GM23338 (cell line): ENCODE measurements around the gene PCP4. TPM values are rescaled to one million over a fixed set of nuclear protein-coding genes. Genes with fewer than 3 reads are reported as not detected.

ENCODE experiments used
- ATAC-seq: fragments of 200-7000 bp; cut with Tn5 transposase; 3 replicates; pipeline ENCODE4 v1.9.1; 2020
- DNase-seq: peaks from one replicate; pipeline ENCODE4 v3.0.0-alpha.2; 2015; ENCODE audit warnings: low spot score
- H2AFZ ChIP-seq: fragments of 200-600 bp; sonication (generic); 2 replicates; pipeline ENCODE4 v1.8.0; 2016; ENCODE audit warnings: antibody characterized with exemption, mild to moderate bottlenecking, moderate library complexity
- H3F3A ChIP-seq: fragments of 200-600 bp; sonication (generic); replicated peaks from 2 replicates; pipeline ENCODE4 v1.8.0; 2017; ENCODE audit warnings: antibody characterized with exemption, mixed run types, low read depth
- H3K27ac ChIP-seq: fragments of 200-600 bp; sonication (generic); 2 replicates; pipeline ENCODE4 v1.6.1; 2016; ENCODE audit warnings: low read depth
- H3K27me3 ChIP-seq: fragments of 200-600 bp; sonication (generic); 2 replicates; pipeline ENCODE4 v1.8.0; 2016; ENCODE audit warnings: mild to moderate bottlenecking, mixed run types, moderate library complexity; ENCODE audit not compliant: insufficient read depth
- H3K36me3 ChIP-seq: fragments of 200-600 bp; sonication (generic); 2 replicates; pipeline ENCODE4 v1.8.0; 2016; ENCODE audit warnings: mild to moderate bottlenecking; ENCODE audit not compliant: insufficient read depth
- H3K4me1 ChIP-seq: fragments of 200-600 bp; sonication (generic); 2 replicates; pipeline ENCODE4 v1.8.0; 2016; ENCODE audit warnings: mild to moderate bottlenecking, moderate library complexity; ENCODE audit not compliant: insufficient read depth
- H3K4me2 ChIP-seq: fragments of 200-600 bp; sonication (generic); 2 replicates; pipeline ENCODE4 v1.7.1; 2017; ENCODE audit warnings: mixed run types
- H3K4me3 ChIP-seq: fragments of 200-600 bp; sonication (generic); 2 replicates; pipeline ENCODE4 v1.6.1; 2016; ENCODE audit warnings: mixed run types
- H3K79me2 ChIP-seq: fragments of 200-600 bp; sonication (generic); replicated peaks from 2 replicates; pipeline ENCODE4 v1.8.0; 2017; ENCODE audit warnings: mild to moderate bottlenecking; ENCODE audit not compliant: insufficient read depth
- H3K9me2 ChIP-seq: fragments of 200-600 bp; sonication (generic); 2 replicates; pipeline ENCODE4 v1.8.0; 2017; ENCODE audit not compliant: insufficient read depth
- H4K20me1 ChIP-seq: fragments of 200-600 bp; sonication (generic); replicated peaks from 2 replicates; pipeline ENCODE4 v1.8.0; 2017; ENCODE audit warnings: mild to moderate bottlenecking; ENCODE audit not compliant: insufficient read depth
- H3K27ac Mint-ChIP-seq: 2 replicates; pipeline ENCODE4 v1.8.0; 2020; ENCODE audit warnings: inconsistent platforms, mild to moderate bottlenecking, moderate library complexity, mixed read lengths
- H3K27me3 Mint-ChIP-seq: 3 replicates; pipeline ENCODE4 v1.8.0; 2022; ENCODE audit warnings: low read depth, mild to moderate bottlenecking, moderate library complexity, mixed read lengths, inconsistent platforms; ENCODE audit not compliant: insufficient read depth, poor library complexity
- H3K36me3 Mint-ChIP-seq: 3 replicates; pipeline ENCODE4 v1.8.0; 2021; ENCODE audit warnings: low read depth, mild to moderate bottlenecking, inconsistent platforms, moderate library complexity, mixed read lengths
- H3K4me1 Mint-ChIP-seq: 3 replicates; pipeline ENCODE4 v1.8.0; 2020; ENCODE audit warnings: mild to moderate bottlenecking, inconsistent platforms, mixed read lengths
- H3K4me3 Mint-ChIP-seq: 3 replicates; pipeline ENCODE4 v1.8.0; 2021; ENCODE audit warnings: moderate library complexity, mild to moderate bottlenecking, inconsistent platforms, mixed read lengths
- H3K9me3 Mint-ChIP-seq: 3 replicates; pipeline ENCODE4 v1.8.0; 2020; ENCODE audit warnings: moderate library complexity, mild to moderate bottlenecking, inconsistent platforms, mixed read lengths
- CREB1 ChIP-seq: fragments of 250-450 bp; sonication (Bioruptor Pico); IDR thresholded peaks from 2 replicates; pipeline ENCODE4 v1.5.0; 2020; ENCODE audit warnings: low read depth, mild to moderate bottlenecking, moderate library complexity
- ETS1 ChIP-seq: IDR thresholded peaks from 2 replicates; pipeline ENCODE4 v1.6.1; 2016; ENCODE audit warnings: antibody characterized with exemption
- EZH2 ChIP-seq: fragments of 200-600 bp; sonication (generic); IDR thresholded peaks from one replicate; pipeline ENCODE4 v1.8.0; 2017; ENCODE audit warnings: antibody characterized with exemption, mild to moderate bottlenecking, low read depth; ENCODE audit not compliant: unreplicated experiment
- EZH2phosphoT487 ChIP-seq: fragments of 200-600 bp; sonication (generic); IDR thresholded peaks from one replicate; pipeline ENCODE4 v1.8.1; 2018; ENCODE audit warnings: antibody characterized with exemption; ENCODE audit not compliant: unreplicated experiment
- JUNB ChIP-seq: IDR thresholded peaks from one replicate; pipeline ENCODE4 v1.6.1; 2016; ENCODE audit warnings: antibody characterized with exemption; ENCODE audit not compliant: unreplicated experiment
- NANOG ChIP-seq: IDR thresholded peaks from 2 replicates; pipeline ENCODE4 v1.6.1; 2016; ENCODE audit warnings: antibody characterized with exemption, borderline replicate concordance
- POLR2AphosphoS5 ChIP-seq: IDR thresholded peaks from 2 replicates; pipeline ENCODE4 v1.6.1; 2016; ENCODE audit warnings: antibody characterized with exemption, low read depth
- REST ChIP-seq: IDR thresholded peaks from one replicate; pipeline ENCODE4 v1.6.1; 2018; ENCODE audit warnings: antibody characterized with exemption; ENCODE audit not compliant: unreplicated experiment
- STAT1 ChIP-seq: IDR thresholded peaks from one replicate; pipeline ENCODE4 v1.6.1; 2016; ENCODE audit warnings: antibody characterized with exemption; ENCODE audit not compliant: unreplicated experiment
- ZNF114 ChIP-seq: fragments of 250-450 bp; sonication (Bioruptor Pico); IDR thresholded peaks from 2 replicates; pipeline ENCODE4 v1.5.0; 2020; ENCODE audit warnings: mild to moderate bottlenecking, moderate library complexity
- ZNF331 ChIP-seq: fragments of 250-450 bp; sonication (Bioruptor Pico); IDR thresholded peaks from 2 replicates; pipeline ENCODE4 v1.5.0; 2020; ENCODE audit warnings: low read depth, mild to moderate bottlenecking, moderate library complexity
- ZNF462 ChIP-seq: fragments of 250-450 bp; sonication (Bioruptor Pico); IDR thresholded peaks from 2 replicates; pipeline ENCODE4 v1.5.0; 2020; ENCODE audit warnings: mild to moderate bottlenecking, moderate library complexity
- polyA plus RNA-seq: library from polyadenylated mRNA; unstranded; fragments of >200 nt; fragmentation: Nextera tagmentation; extraction: Ambion mirVana; gene quantifications from 2 replicates; pipeline ENCODE4 v1.2.1, GENCODE V29; 2016
- total RNA-seq: library from RNA; depleted of rRNA; stranded (reverse); fragments of >200 nt; shearing (Covaris generic); gene quantifications from 2 replicates; pipeline ENCODE4 v1.2.3, GENCODE V29; 2014
- TF ChIP-seq, protein P1 (sequence below), 2 experiments: fragments of 200-600 bp in 1 of 2; sonication (generic) in 1 of 2; conservative IDR thresholded peaks; 2 replicates each; pipeline versions ENCODE4 v1.5.1 to v1.6.1; 2016 to 2017; ENCODE audit warnings: antibody characterized with exemption in 2 of 2, low read depth in 2 of 2, mild to moderate bottlenecking in 2 of 2, moderate library complexity in 1 of 2

Gene PCP4
- total and polyA plus RNA-seq, 2 experiments from 2014 or later, result 7.3 TPM; not detected in 1

DNA sequence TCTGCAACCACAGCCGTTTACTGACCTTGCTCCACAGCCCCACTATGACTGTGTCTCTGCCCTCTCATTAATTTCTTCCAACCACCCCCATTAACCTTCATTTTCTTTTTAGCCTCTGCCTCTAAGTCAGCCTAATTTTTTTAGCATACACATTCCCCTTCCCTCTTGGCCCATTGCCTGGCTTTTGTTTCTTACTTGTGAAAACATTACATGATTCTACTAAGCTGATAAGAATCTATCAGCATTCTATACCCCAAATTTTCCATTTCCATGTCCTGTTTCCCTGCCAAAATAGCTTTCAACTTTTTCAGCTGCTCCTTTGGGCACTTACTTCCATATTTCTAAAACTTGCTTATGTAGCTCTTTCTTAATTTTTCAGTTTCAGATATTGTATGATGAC lies 79.8 kb downstream of the PCP4 start:
- no peaks in the 10 kb centered on the region for H3F3A ChIP-seq
- DNase-seq (no peak), ATAC-seq (no peak)
- TF ChIP-seq NANOG (no peak), ZNF462 (CRISPR knock-in tag) (no peak), CREB1 (no peak), ZNF331 (no peak), EZH2phosphoT487 (no peak), STAT1 (no peak), POLR2AphosphoS5 (no peak), EZH2 (no peak), JUNB (no peak), REST (no peak), ETS1 (no peak), ZNF114 (CRISPR knock-in tag) (no peak)
- TF ChIP-seq, protein P1, sequence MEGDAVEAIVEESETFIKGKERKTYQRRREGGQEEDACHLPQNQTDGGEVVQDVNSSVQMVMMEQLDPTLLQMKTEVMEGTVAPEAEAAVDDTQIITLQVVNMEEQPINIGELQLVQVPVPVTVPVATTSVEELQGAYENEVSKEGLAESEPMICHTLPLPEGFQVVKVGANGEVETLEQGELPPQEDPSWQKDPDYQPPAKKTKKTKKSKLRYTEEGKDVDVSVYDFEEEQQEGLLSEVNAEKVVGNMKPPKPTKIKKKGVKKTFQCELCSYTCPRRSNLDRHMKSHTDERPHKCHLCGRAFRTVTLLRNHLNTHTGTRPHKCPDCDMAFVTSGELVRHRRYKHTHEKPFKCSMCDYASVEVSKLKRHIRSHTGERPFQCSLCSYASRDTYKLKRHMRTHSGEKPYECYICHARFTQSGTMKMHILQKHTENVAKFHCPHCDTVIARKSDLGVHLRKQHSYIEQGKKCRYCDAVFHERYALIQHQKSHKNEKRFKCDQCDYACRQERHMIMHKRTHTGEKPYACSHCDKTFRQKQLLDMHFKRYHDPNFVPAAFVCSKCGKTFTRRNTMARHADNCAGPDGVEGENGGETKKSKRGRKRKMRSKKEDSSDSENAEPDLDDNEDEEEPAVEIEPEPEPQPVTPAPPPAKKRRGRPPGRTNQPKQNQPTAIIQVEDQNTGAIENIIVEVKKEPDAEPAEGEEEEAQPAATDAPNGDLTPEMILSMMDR (conservative IDR thresholded peaks at IDR 0.05; ENCODE audit: low read depth in 2 of 2), result no peak
- H3K4me2 ChIP-seq, result no peak overlapping the region
- H3K79me2 ChIP-seq, result no peaks in the 10 kb centered on the region
- no peak overlapping the region for H2AFZ ChIP-seq
- H3K36me3 ChIP-seq, result no peaks in the 10 kb centered on the region
- H3K27me3 ChIP-seq, result peaks cover 4% of the 10 kb centered on the region; the same call in 1 of the 2 replicates
- H3K9me3 Mint-ChIP-seq, result peaks cover 14% of the 10 kb centered on the region; the same call in 2 of the 3 replicates
- H3K4me1 ChIP-seq, result peaks cover 12% of the 10 kb centered on the region
- H3K4me3 Mint-ChIP-seq, result no peak overlapping the region
- H3K27ac Mint-ChIP-seq, result no peak overlapping the region
- no peaks in the 10 kb centered on the region for H4K20me1 ChIP-seq
- no peaks in the 10 kb centered on the region for H3K27me3 Mint-ChIP-seq
- no peaks in the 10 kb centered on the region for H3K36me3 Mint-ChIP-seq
- no peak overlapping the region for H3K27ac ChIP-seq
- no peak overlapping the region for H3K4me3 ChIP-seq
- peaks cover 12% of the 10 kb centered on the region; the same call in 1 of the 2 replicates for H3K9me2 ChIP-seq
- H3K4me1 Mint-ChIP-seq, result peaks cover 14% of the 10 kb centered on the region
